ENCODE measurements around the gene GPRC5B. TPM values are rescaled to one million over a fixed set of nuclear protein-coding genes. Genes with fewer than 3 reads are reported as not detected.
A peak's percentile ranks its signal among the peaks of the same experiment; 100 is the strongest.

The GPRC5B gene
- total RNA-seq, 1 donor from 2014 or later, result 38.6 TPM

DNA sequence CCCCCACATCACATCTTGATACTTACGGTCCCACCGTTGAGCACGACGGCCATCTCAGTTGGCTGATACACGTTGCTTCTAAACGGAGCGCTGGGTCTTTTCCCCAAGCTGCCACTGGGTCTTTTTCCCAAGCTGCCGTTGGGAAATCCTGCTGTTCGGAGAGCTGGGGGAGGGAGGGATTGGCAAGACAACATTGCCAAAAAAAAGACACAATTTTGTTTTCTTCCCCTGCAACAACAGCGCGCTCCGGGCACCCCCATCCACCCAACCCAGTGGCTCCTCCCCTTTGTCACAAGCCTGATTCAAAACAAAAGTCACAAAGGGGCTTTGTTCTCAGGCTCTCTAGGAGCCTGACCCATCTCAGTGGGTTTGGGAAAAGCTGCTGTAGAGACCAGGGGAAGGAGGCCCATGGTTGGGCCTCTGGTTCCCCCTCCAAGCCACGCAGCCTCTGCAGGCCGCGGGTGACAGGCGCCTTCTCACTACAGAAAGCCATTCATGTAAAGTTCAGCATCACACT is 22.8 kb downstream of the GPRC5B start:
- Histone ChIP-seq H3K27me3 (ENCODE audit: control insufficient read depth in 3 of 3, insufficient read depth in 3 of 3, low read length in 3 of 3) (no peaks in the 10 kb centered on the region), H3K9me3 (ENCODE audit: control insufficient read depth in 3 of 3, low read length in 3 of 3) (no peaks in the 10 kb centered on the region), H3K27ac (ENCODE audit: low read depth, low read length) (no peak overlapping the region), H3K4me3 (ENCODE audit: low read length in 3 of 3) (no peak overlapping the region), H3K9ac (ENCODE audit: low read depth in 1 of 3, low read length in 3 of 3) (no peak overlapping the region), H3K4me1 (ENCODE audit: control insufficient read depth in 3 of 3, insufficient read depth in 3 of 3, low read length in 3 of 3) (peaks cover 25 to 46% (median 45%) of the 10 kb centered on the region in 3 donors), H3K36me3 (ENCODE audit: control insufficient read depth in 3 of 3, insufficient read depth in 3 of 3, low read length in 3 of 3) (peaks cover 17 to 28% (median 23%) of the 10 kb centered on the region in 3 donors)

DNA sequence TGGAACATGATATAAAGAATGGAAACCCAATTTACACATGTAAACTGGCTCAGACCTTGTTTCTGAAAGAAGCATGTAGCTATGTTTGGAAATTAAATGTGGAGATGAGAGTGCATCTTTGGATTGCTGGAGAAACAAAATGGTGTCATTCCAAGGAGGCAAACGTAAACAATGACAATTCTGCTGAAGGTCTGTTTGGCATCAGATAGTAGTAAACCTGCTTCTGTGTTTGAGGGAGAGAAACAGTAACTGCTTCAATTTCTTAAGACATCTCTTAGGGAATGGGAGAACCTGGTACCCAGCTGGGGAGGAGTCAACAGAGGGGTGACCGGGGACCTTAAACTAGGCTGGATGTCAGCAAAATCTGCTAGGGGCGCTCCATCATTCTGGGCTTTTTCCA is 23.5 kb downstream of the GPRC5B start:
- H3K9ac ChIP-seq (ENCODE audit: low read depth in 1 of 3, low read length in 3 of 3), result peak overlapping the region in 1 of 3 donors; percentile 4
- no peaks in the 10 kb centered on the region for H3K27me3 ChIP-seq (ENCODE audit: control insufficient read depth in 3 of 3, insufficient read depth in 3 of 3, low read length in 3 of 3)
- H3K9me3 ChIP-seq (ENCODE audit: control insufficient read depth in 3 of 3, low read length in 3 of 3), result no peaks in the 10 kb centered on the region
- peaks cover 25 to 44% (median 42%) of the 10 kb centered on the region in 3 donors for H3K4me1 ChIP-seq (ENCODE audit: control insufficient read depth in 3 of 3, insufficient read depth in 3 of 3, low read length in 3 of 3)
- H3K27ac ChIP-seq (ENCODE audit: low read depth, low read length), result no peak overlapping the region
- peaks cover 17 to 27% (median 24%) of the 10 kb centered on the region in 3 donors for H3K36me3 ChIP-seq (ENCODE audit: control insufficient read depth in 3 of 3, insufficient read depth in 3 of 3, low read length in 3 of 3)
- H3K4me3 ChIP-seq (ENCODE audit: low read length in 3 of 3), result no peak overlapping the region

- Histone ChIP-seq H3K4me3 (ENCODE audit: low read length in 3 of 3) (peak overlapping the region in 1 of 3 donors; percentile 17), H3K36me3 (ENCODE audit: control insufficient read depth in 3 of 3, insufficient read depth in 3 of 3, low read length in 3 of 3) (peaks cover 17 to 28% (median 25%) of the 10 kb centered on the region in 3 donors), H3K27me3 (ENCODE audit: control insufficient read depth in 3 of 3, insufficient read depth in 3 of 3, low read length in 3 of 3) (no peaks in the 10 kb centered on the region), H3K4me1 (ENCODE audit: control insufficient read depth in 3 of 3, insufficient read depth in 3 of 3, low read length in 3 of 3) (peaks cover 25 to 44% (median 42%) of the 10 kb centered on the region in 3 donors), H3K27ac (ENCODE audit: low read depth, low read length) (peak overlapping the region; percentile 54), H3K9me3 (ENCODE audit: control insufficient read depth in 3 of 3, low read length in 3 of 3) (no peaks in the 10 kb centered on the region), H3K9ac (ENCODE audit: low read depth in 1 of 3, low read length in 3 of 3) (peak overlapping the region; percentile 7 to 58 (median 55))
These were observed 24.2 kb downstream of the GPRC5B start for GRCh38 chr16:19860166-19861041.

DNA sequence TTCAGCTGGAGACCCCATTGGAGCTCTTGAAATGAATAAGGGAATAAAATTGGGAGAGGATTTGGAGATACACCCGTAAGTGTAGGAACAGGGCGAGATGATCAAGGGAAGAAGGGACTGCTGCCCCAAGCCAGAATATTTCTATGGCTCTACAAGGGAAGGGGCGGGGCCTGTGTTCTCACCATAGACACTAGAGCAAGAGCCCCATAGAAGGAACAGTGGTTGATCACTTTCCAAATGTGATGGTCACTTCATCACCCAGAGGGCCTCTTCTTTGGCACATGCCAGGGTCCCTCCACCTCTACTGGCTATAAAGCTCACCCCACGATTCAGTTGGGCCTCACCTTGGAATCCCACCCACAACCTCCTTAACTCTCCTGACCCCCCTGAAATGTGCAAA is 25.0 kb downstream of the GPRC5B start:
- H3K36me3 ChIP-seq (ENCODE audit: control insufficient read depth in 3 of 3, insufficient read depth in 3 of 3, low read length in 3 of 3), result peaks cover 17 to 28% (median 26%) of the 10 kb centered on the region in 3 donors
- H3K9me3 ChIP-seq (ENCODE audit: control insufficient read depth in 3 of 3, low read length in 3 of 3), result no peaks in the 10 kb centered on the region
- no peaks in the 10 kb centered on the region for H3K27me3 ChIP-seq (ENCODE audit: control insufficient read depth in 3 of 3, insufficient read depth in 3 of 3, low read length in 3 of 3)
- peaks cover 25 to 38% (median 38%) of the 10 kb centered on the region in 3 donors for H3K4me1 ChIP-seq (ENCODE audit: control insufficient read depth in 3 of 3, insufficient read depth in 3 of 3, low read length in 3 of 3)
- peak overlapping the region in 1 of 3 donors; percentile 55 for H3K9ac ChIP-seq (ENCODE audit: low read depth in 1 of 3, low read length in 3 of 3)
- H3K27ac ChIP-seq (ENCODE audit: low read depth, low read length), result peak overlapping the region; percentile 54
- H3K4me3 ChIP-seq (ENCODE audit: low read length in 3 of 3), result no peak overlapping the region

- Histone ChIP-seq H3K36me3 (ENCODE audit: control insufficient read depth in 3 of 3, insufficient read depth in 3 of 3, low read length in 3 of 3) (peaks cover 17 to 28% (median 26%) of the 10 kb centered on the region in 3 donors), H3K27ac (ENCODE audit: low read depth, low read length) (no peak overlapping the region), H3K4me1 (ENCODE audit: control insufficient read depth in 3 of 3, insufficient read depth in 3 of 3, low read length in 3 of 3) (peaks cover 20 to 38% (median 33%) of the 10 kb centered on the region in 3 donors), H3K9ac (ENCODE audit: low read depth in 1 of 3, low read length in 3 of 3) (no peak overlapping the region), H3K27me3 (ENCODE audit: control insufficient read depth in 3 of 3, insufficient read depth in 3 of 3, low read length in 3 of 3) (no peaks in the 10 kb centered on the region), H3K9me3 (ENCODE audit: control insufficient read depth in 3 of 3, low read length in 3 of 3) (no peaks in the 10 kb centered on the region), H3K4me3 (ENCODE audit: low read length in 3 of 3) (no peak overlapping the region)
These were observed 25.5 kb downstream of the GPRC5B start for GRCh38 chr16:19859166-19859565.

DNA sequence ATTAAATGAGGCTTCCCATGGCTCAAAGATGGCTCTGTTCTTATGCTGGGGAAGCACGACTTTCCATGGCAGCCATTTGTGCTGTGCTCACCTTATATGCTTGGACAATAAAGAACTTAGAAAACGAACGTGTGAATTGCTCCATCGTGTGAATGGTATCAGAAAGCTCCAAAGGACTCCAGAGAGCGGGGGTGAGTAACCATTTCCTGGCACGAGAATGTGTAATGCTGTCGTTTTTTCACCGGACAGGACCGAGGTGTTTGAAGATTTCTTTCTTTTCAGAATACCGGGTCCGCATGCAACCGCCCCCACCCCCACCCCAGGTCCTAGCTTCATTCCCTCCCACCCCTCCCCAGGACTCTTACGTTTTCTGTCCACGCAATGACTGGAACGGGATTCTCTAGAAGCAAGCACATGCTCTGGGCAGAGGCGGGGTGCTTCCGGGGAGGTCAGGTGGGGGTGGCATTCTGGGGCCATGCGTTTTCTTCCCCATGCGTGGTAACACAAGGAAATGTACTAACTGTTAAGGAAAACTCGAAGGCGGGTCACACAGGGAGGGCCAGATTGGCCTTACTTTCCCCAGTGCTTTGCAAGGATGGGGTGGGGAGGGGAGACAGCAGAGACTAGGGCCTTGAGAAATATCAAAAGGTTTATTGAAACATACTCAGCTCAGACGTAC is 26.2 kb downstream of the GPRC5B start:
- Histone ChIP-seq H3K4me3 (ENCODE audit: low read length in 3 of 3) (no peak overlapping the region), H3K27ac (ENCODE audit: low read depth, low read length) (no peak overlapping the region), H3K36me3 (ENCODE audit: control insufficient read depth in 3 of 3, insufficient read depth in 3 of 3, low read length in 3 of 3) (peaks cover 17 to 28% (median 26%) of the 10 kb centered on the region in 3 donors), H3K9ac (ENCODE audit: low read depth in 1 of 3, low read length in 3 of 3) (no peak overlapping the region), H3K27me3 (ENCODE audit: control insufficient read depth in 3 of 3, insufficient read depth in 3 of 3, low read length in 3 of 3) (no peaks in the 10 kb centered on the region), H3K9me3 (ENCODE audit: control insufficient read depth in 3 of 3, low read length in 3 of 3) (no peaks in the 10 kb centered on the region), H3K4me1 (ENCODE audit: control insufficient read depth in 3 of 3, insufficient read depth in 3 of 3, low read length in 3 of 3) (peaks cover 18 to 35% (median 30%) of the 10 kb centered on the region in 3 donors)

- H3K4me1 ChIP-seq (ENCODE audit: control insufficient read depth in 3 of 3, insufficient read depth in 3 of 3, low read length in 3 of 3), result peaks cover 18 to 37% (median 27%) of the 10 kb centered on the region in 3 donors
- H3K4me3 ChIP-seq (ENCODE audit: low read length in 3 of 3), result no peak overlapping the region
- H3K36me3 ChIP-seq (ENCODE audit: control insufficient read depth in 3 of 3, insufficient read depth in 3 of 3, low read length in 3 of 3), result peaks cover 17 to 28% (median 26%) of the 10 kb centered on the region in 3 donors
- H3K27me3 ChIP-seq (ENCODE audit: control insufficient read depth in 3 of 3, insufficient read depth in 3 of 3, low read length in 3 of 3), result no peaks in the 10 kb centered on the region
- peak overlapping the region in 1 of 3 donors; percentile 23 for H3K9ac ChIP-seq (ENCODE audit: low read depth in 1 of 3, low read length in 3 of 3)
- H3K9me3 ChIP-seq (ENCODE audit: control insufficient read depth in 3 of 3, low read length in 3 of 3), result no peaks in the 10 kb centered on the region
- H3K27ac ChIP-seq (ENCODE audit: low read depth, low read length), result no peak overlapping the region
These were observed 26.9 kb downstream of the GPRC5B start for GRCh38 chr16:19857593-19858339.

- H3K27ac ChIP-seq (ENCODE audit: low read depth, low read length), result no peak overlapping the region
- peaks cover 13 to 23% (median 23%) of the 10 kb centered on the region in 3 donors for H3K36me3 ChIP-seq (ENCODE audit: control insufficient read depth in 3 of 3, insufficient read depth in 3 of 3, low read length in 3 of 3)
These were observed 28.5 kb downstream of the GPRC5B start for GRCh38 chr16:19856120-19856519.

GRCh38 chr16:19854543-19854876 is 30.1 kb downstream of the GPRC5B start:
- Histone ChIP-seq H3K4me3 (ENCODE audit: low read length in 3 of 3) (no peak overlapping the region), H3K9me3 (ENCODE audit: control insufficient read depth in 3 of 3, low read length in 3 of 3) (no peaks in the 10 kb centered on the region), H3K9ac (ENCODE audit: low read depth in 1 of 3, low read length in 3 of 3) (no peak overlapping the region), H3K27ac (ENCODE audit: low read depth, low read length) (no peak overlapping the region), H3K27me3 (ENCODE audit: control insufficient read depth in 3 of 3, insufficient read depth in 3 of 3, low read length in 3 of 3) (no peaks in the 10 kb centered on the region), H3K4me1 (ENCODE audit: control insufficient read depth in 3 of 3, insufficient read depth in 3 of 3, low read length in 3 of 3) (peaks cover 11 to 23% (median 15%) of the 10 kb centered on the region in 3 donors), H3K36me3 (ENCODE audit: control insufficient read depth in 3 of 3, insufficient read depth in 3 of 3, low read length in 3 of 3) (peaks cover 8 to 17% (median 11%) of the 10 kb centered on the region in 3 donors)

More at GRCh38 chr16:19856120-19856519, 28.5 kb downstream of the GPRC5B start:
- peaks cover 20 to 35% (median 29%) of the 10 kb centered on the region in 3 donors for H3K4me1 ChIP-seq (ENCODE audit: control insufficient read depth in 3 of 3, insufficient read depth in 3 of 3, low read length in 3 of 3)
- no peaks in the 10 kb centered on the region for H3K27me3 ChIP-seq (ENCODE audit: control insufficient read depth in 3 of 3, insufficient read depth in 3 of 3, low read length in 3 of 3)
- H3K4me3 ChIP-seq (ENCODE audit: low read length in 3 of 3), result no peak overlapping the region
- no peaks in the 10 kb centered on the region for H3K9me3 ChIP-seq (ENCODE audit: control insufficient read depth in 3 of 3, low read length in 3 of 3)
- H3K9ac ChIP-seq (ENCODE audit: low read depth in 1 of 3, low read length in 3 of 3), result no peak overlapping the region

Measured in skeletal muscle tissue (tissue), 4 donors.